AG08395 (cell line): ENCODE results near the gene ACSM6.

Source experiments
- DNase-seq: peaks from one replicate; pipeline ENCODE4 v3.0.0; 2012; ENCODE audit warnings: mixed read lengths, low spot score

ACSM6 gene

GRCh38 chr10:95273393-95274312 lies 79.6 kb downstream of the ACSM6 start:
- peak; percentile 84 for DNase-seq

- DNase-seq: no peak
These were observed 81.8 kb downstream of the ACSM6 start for GRCh38 chr10:95275726-95276366.

- DNase-seq: no peak
These were observed 82.5 kb downstream of the ACSM6 start for GRCh38 chr10:95276367-95277200.

- DNase-seq: no peak
These were observed 83.1 kb downstream of the ACSM6 start for GRCh38 chr10:95277201-95277570.

GRCh38 chr10:95277614-95278013 lies 83.6 kb downstream of the ACSM6 start:
- DNase-seq: no peak
